HG03045 (cell line): ENCODE results near the gene LTBP1.

Experiments
- ATAC-seq: cut with Tn5 transposase; IDR thresholded peaks from one replicate; pipeline ENCODE4 v1.9.1; 2021; ENCODE audit warnings: mild to moderate bottlenecking, moderate library complexity; ENCODE audit not compliant: unreplicated experiment

Gene LTBP1

DNA sequence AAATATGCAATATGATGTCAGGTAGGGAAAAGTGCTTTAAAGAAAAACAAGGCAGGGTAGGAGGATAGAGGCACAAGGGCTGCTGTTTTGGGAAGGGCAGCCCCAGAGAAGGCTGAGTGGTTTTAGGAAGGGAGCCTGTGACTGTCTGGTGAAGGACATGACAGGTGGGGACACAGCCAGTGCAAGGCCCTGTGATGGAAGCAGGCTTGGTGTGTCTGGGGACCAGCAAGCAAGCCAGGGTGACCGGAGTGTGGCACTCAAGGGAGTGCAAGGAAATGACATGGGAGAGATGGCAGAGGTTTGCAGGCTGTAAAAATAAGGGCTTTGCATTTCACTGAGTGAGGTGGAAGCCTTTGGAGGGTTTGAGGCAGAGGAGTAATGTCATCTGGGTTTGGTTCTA is 62.0 kb downstream of the LTBP1 start:
- ATAC-seq = no peak

DNA sequence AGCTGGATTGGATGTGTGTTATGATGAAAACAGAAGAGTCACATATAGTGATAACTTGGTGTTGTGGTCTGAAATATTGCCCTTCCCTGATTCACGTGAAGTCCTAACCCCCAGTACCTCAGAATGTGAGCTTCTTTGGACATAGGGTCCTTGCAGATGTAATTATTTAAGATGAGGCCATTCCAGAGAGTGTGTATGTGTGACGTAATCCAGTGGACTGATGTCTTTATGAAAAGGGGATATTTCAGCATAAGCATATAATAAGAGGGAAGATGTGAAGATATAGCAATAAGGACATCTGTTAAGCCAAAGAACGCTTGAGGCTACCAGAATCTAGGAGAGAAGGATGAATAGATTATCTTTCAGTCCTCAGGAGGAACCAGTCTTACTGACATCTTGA is 62.5 kb downstream of the LTBP1 start:
- no peak for ATAC-seq

DNA sequence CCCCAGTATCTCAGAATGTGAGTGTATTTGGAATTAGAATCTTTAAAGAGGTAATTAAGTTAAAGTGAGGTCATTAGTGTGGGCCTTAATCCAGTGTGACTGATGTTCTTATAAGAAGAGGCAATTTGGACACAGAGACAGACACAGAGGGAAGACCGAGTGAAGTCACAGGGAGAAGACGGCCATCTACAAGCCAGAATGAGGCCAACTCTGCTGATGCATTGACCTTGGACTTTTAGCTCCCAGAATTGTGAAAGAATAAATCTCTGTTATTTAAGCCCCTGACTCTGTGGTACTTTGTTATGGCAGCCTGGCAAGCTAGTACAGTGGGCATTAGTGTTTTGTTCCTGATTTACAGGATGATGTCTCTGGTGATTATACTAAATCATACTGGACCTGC is 64.6 kb downstream of the LTBP1 start:
- ATAC-seq = no peak

GRCh38 chr2:33011941-33012340 is 65.2 kb downstream of the LTBP1 start:
- ATAC-seq = no peak

GRCh38 chr2:33013684-33014110 is 66.9 kb downstream of the LTBP1 start:
- no peak for ATAC-seq

DNA sequence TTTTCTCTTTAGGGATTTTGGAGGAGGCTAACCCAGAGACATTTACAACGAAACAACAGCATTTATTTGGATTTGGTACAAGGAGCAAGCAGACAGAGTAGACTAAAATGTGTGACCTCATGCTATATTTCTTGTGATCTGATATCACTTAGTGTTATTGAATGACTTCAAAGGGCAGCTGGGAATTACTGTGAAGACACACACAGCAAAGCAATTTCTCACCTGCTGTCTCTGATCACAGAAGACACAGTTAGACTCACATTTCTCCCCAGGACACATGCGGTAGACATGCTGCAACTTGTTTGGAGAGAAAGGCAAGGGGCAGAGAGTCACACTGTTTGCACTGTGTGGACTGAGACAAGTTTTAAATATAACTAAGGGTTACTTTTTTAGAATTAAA is 67.5 kb downstream of the LTBP1 start:
- ATAC-seq = no peak

DNA sequence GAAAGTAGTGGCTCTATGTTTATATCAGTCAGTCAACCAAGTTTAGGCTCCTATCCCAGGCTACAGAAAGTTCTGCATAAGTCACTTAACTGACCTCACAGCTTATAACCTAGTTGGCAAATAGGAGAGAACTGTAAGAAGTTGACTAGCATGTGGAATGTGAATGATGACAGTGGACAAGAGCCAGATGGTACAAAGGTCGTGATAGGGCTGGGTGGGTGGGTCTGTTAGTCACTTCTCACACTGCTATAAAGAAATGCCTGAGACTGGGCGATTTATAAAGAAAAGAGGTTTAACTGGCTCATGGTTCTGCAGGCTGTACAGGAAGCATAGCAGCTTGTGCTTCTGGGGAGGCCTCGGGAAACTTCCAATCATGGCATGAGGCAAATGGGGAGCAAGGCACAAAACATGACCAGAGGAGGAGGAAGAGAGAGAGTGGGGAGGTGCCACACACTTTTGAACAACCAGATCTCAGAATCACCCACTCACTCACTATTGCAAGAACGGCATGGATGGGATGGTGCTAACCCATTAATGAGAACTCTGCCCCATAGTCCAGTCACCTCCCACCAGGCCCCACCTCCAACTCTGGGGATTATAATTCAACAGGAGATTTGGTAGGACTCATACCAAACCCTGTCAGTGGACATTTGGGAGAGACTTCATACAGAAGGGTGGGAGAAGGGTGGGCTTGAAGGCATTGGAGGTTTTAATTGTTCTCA is 68.8 kb downstream of the LTBP1 start:
- no peak for ATAC-seq

DNA sequence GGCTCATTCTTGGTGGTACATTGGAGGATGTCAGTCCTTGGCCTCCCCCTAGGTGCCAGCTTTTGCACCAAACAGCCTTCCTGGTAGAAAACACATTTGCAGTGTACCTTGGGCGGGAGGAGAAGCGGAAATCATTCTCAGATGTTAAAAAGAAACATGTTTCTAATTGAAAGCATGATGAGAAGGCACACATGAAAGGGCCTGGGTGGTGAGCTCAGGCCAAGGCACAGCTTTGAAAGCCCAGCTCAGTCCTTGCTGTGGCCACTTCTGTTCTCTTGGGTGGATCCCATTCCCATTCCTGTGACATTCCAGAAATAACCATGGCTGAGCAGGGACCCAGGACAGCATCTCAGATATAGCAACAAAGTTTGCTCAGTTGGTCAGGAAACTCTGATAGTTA is 71.5 kb downstream of the LTBP1 start:
- no peak for ATAC-seq

DNA sequence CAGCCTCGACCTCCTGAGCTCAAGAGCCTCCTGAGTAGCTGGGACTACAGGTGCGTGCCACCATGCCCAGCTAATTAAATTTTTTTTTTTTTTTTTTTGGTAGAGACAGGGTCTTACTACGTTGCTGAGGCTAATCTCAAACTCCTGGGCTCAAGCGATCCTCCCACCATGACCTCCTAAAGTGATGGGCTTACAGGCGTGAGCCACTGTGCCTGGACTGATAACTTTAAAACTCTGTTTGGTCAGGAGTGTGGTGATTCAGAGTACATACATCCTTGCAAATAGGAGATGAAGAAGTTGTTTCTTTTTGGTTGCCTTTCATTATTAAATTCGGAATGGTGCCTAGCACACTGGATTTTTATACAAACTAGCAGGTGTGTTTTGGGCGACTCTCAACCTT is 73.0 kb downstream of the LTBP1 start:
- no peak for ATAC-seq

DNA sequence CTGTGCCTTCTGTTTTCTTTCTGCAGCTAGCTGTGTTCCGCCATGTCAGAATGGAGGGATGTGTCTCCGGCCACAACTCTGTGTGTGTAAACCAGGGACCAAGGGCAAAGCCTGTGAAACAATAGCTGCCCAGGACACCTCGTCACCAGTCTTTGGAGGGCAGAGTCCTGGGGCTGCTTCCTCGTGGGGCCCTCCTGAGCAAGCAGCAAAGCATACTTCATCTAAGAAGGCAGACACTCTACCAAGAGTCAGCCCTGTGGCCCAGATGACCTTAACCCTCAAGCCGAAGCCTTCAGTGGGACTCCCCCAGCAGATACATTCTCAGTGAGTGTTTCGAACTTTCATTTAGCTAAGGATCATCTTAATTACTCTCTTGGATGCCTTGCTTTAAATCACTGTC is 74.1 kb downstream of the LTBP1 start:
- no peak for ATAC-seq

DNA sequence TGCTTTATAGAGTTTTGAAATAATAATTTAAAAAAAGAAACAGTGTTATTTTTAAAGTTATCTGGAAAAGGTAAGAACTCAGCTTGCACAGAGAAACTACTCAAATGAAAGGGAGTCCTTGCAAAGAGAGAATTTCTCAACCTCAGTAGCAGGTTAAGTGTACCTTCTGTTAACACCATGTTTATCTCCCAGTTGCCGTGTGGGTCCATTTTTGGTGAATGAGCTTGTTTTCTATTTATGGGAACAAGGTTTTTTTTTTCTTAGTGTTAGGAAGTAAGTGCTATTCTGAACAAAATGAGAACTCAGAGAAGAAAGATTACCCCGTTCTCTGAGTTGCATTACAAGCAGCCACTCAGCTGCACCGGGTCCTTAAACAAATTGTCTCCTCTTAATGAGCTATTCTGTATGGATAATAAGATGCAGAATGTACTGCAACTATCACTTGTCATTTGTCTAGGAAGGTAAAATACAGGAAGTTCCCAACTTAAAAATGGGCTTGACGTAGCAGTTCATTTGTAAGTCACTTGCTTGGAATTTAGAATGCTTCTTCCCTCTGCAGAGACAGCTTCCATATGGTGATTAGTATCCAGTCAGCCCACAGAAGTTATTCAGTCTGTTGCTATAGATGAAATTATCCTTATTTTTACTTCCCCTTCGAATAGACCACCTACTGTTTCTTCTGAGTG is 74.9 kb downstream of the LTBP1 start:
- ATAC-seq = no peak

- no peak for ATAC-seq
Observed at GRCh38 chr2:33022395-33022985, 75.7 kb downstream of the LTBP1 start.

GRCh38 chr2:33022989-33023727 is 76.4 kb downstream of the LTBP1 start:
- ATAC-seq = no peak

DNA sequence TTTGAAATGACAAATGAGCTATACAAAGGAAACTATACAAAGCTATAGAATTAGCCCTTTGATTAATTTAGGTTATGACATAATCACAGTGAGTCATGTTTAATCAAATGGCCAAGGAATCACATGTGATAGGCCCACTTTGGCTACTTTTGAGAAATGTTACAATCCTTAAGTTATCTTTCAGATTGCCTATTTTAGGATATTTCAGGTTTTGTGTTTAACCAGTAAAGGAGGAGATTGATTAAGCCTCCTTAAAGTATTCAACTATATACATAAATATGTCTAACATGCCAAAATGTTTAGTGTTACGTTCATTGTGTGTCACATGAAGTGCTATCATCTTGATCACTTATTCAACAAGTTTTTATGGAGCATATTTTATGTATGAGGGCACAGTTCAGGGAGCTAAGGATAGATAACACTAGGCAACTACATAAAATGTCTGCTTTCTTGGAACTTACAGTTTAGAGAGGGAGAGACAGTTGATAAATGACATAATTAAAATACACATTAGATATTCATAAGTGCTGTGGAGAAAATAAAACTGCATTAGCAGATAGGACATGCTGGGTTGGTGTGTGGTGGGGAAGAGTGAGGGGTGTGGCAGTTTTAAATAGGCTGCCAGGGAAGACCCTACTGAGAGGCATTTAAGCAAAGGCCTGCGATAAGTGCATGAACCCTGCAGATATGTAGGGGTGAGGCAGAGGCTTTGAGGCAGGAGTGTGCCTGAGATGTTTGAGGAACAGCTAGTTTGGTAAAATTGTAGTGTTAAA is 77.2 kb downstream of the LTBP1 start:
- no peak for ATAC-seq

DNA sequence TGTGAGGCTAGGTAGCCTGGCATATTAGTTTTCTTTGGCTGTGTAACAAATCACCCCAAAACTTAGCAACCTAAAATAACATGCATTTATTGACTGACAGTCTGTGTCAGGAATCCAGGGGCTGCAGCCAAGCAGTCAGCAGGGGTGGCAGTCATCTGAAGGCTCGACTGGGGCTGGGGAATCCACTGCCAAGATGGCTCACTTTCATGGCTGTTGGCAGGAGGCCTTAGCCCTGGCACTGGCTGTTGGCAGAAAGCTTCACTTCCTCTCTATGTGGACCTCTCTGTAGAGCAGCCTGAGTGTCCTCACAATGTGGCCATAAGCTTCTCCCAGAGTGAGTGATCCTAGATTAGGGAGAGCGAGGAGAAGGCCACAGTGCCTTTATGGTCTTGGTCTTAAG is 78.0 kb downstream of the LTBP1 start:
- no peak for ATAC-seq

DNA sequence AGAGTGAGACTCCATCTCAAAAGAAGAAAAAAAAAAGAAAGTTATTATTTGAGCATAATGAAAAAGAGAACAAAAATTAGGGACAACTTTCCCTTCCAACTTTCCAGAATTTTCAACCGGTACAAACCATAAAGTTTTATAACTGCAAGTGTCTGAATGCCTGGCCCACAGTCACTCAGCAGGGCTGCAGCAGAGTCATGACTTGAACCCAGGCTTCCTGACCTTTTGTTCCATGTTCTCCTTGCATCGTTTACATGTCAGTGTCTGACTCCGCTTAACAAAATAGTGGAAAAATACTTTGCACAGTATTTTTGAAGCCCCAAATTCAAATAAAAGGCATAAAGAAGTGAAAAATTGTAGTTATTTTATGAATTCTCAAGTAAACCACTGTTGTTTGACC is 82.7 kb downstream of the LTBP1 start:
- no peak for ATAC-seq

GRCh38 chr2:33029926-33030325 is 83.2 kb downstream of the LTBP1 start:
- no peak for ATAC-seq

DNA sequence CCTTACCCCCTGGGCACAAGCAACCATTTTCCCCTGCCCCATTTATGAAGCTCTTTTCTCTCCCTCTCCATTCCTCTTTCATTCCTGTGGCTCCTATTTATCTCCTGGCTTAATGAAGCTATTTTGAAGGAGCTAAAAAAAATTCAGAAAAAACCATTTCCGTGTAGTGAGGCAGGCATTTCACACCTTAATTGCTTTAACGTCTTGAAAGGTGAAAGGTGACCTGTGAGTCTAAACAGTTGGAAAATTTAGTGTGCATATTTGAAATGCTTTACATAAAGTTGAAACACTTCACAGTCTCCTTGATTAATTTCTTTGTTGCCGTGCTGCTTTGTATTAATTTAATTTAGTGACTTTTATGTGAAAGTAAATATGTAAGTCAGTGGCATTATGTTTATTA is 83.6 kb downstream of the LTBP1 start:
- ATAC-seq = no peak

DNA sequence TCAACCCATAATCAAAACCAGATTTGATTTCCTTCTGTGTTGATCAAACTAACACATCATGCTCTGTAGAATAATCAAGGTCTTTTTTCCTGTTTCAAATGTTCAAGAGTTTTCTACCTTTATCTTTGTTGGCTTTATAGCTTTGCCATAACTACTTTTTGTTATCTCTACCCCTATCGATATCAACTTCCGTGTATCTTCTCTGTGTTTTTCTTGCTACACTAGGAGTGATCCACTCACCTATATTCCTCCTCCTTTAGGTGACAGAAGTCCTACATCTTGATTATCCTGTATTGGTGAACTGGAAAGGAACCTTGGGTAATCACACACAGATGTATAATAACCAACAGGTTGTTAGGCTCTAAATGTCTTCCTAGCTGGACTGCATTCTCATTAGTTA is 85.5 kb downstream of the LTBP1 start:
- no peak for ATAC-seq

DNA sequence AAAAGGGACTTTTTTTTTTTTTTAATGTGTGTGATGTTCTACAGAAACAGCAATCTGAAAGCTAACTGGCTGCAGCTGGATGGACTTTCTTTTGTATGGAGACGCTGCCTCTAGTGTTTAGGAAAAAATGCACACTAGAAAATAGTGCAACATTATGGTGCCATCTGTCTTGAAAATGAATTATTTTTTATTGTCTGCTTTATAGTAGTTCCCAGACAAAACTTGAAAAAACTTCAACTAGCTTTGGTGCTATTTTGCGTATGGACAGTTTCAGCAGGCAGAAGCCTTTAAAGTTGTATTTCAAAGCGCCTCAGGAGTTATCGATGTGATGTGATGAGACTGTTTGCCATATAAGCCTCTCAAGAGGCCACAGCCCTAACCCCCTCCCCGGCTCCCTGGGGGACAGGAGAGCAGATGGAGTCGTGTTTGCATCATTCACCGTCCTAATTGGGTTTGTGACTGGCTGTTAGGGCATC is 86.9 kb downstream of the LTBP1 start:
- ATAC-seq = no peak

DNA sequence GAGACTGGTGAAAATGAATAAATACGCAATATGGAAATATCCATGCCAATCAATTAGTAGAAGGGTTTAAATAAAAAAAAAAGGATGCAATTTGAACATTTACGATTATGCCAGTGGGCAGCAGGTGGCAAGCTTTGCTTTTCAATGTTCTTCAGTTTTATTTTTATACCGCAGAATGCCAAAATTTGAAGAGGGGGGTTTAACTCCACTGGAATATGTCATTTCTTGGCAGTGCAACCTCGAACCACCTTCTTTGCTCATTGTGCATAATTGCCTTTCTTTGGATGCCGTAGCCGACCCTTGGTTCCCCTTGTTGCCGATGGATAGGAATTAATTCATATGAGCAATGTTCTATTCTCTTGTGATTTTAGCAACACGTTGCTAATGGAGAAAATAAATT is 88.0 kb downstream of the LTBP1 start:
- ATAC-seq = no peak
